Fibroblast of peridontal ligament (primary cell): Measurements from ENCODE around the gene ZNF326.

Source experiments
- DNase-seq: peaks from one replicate; pipeline ENCODE4 v3.0.0-alpha.2; 2010; ENCODE audit errors: extremely low read depth

Gene ZNF326

GRCh38 chr1:89994805-89995597, at the start of gene ZNF326:
Gene ZNF326 (plus strand): TSS chr1:89995110. CDS start chr1:89995258, 148 bp downstream.
- DNase-seq = peak; percentile 89

GRCh38 chr1:89945852-89946476, 48.9 kb upstream of the ZNF326 start:
- DNase-seq = no peak

- DNase-seq = no peak
Measured at GRCh38 chr1:89946532-89946931, 48.4 kb upstream of the ZNF326 start.

GRCh38 chr1:89948722-89949345, 46.1 kb upstream of the ZNF326 start:
- no peak for DNase-seq

- no peak for DNase-seq
Measured at GRCh38 chr1:89949991-89950624, 44.8 kb upstream of the ZNF326 start.

GRCh38 chr1:89950703-89951102, 44.2 kb upstream of the ZNF326 start:
- DNase-seq = no peak

- peak; percentile 78 for DNase-seq
Measured at GRCh38 chr1:89951766-89952604, 42.9 kb upstream of the ZNF326 start.

GRCh38 chr1:89952605-89953130, 42.2 kb upstream of the ZNF326 start:
- DNase-seq = peak; percentile 24

- peak; percentile 80 for DNase-seq
Measured at GRCh38 chr1:89953131-89953626, 41.7 kb upstream of the ZNF326 start.

- no peak for DNase-seq
Measured at GRCh38 chr1:89953929-89954328, 41.0 kb upstream of the ZNF326 start.

GRCh38 chr1:89954401-89954800, 40.5 kb upstream of the ZNF326 start:
- no peak for DNase-seq

- no peak for DNase-seq
Measured at GRCh38 chr1:89955311-89956205, 39.4 kb upstream of the ZNF326 start.

GRCh38 chr1:89957107-89957506, 37.8 kb upstream of the ZNF326 start:
- DNase-seq = no peak

GRCh38 chr1:89958851-89959654, 35.9 kb upstream of the ZNF326 start:
- no peak for DNase-seq

GRCh38 chr1:89959719-89960118, 35.2 kb upstream of the ZNF326 start:
- no peak for DNase-seq

- DNase-seq = peak; percentile 39
Measured at GRCh38 chr1:89962024-89962741, 32.7 kb upstream of the ZNF326 start.

GRCh38 chr1:89962742-89963075, 32.2 kb upstream of the ZNF326 start:
- DNase-seq = peak; percentile 51

GRCh38 chr1:89965193-89965768, 29.6 kb upstream of the ZNF326 start:
- DNase-seq = no peak
